AG08396 (cell line): Measurements from ENCODE around the gene UIMC1.
A peak's percentile ranks its signal among the peaks of the same experiment; 100 is the strongest.
"Not testable (repeated sequence)": the region's sequence is repeated elsewhere in the genome, so short reads cannot be mapped to it uniquely, and the experiment has no call there.

Experiments used
- DNase-seq: peaks from one replicate; pipeline ENCODE4 v3.0.0; 2012; ENCODE audit warnings: low spot score, mixed read lengths

UIMC1 gene

DNA sequence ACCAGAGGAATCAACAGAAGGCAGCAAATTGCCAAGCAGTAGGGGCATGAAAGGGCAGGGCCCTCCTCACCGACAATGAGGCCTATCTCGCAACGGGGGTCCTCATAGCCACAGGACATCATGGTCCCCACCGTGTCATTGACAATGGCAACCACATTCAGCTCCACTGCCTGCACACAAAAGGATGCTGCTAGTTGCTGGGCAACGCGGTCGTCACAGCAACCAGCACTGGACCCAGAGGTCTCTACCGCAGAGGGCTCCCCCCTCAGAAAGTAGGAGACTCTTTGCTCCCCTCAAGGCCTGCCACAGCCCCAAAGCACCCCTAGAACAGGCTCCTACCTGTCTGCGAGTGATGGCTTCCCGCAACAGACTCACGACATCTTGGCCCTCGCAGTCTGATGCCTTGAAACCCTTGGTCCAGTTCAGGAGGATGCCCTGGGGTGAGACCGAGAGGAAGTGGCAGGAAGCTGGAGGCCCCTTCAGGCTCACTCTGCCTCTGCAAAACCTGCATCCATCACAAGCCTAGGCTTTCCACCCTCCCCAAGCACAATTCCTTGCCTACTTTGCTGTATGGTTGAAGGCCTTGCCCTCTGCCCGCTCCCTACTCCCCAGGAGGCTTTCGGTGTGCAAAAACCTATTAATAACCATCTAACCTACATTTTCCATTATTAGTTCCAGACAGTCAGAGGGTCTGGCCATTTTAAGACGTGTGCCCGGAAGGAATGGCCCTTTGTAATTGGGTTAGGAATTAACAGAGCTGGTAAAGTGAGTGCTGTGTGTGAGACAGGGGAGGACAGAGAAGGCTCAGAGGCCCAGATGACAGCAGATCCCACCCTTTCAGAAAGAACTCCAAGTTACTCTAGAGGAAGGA is 122.6 kb downstream of the UIMC1 start:
- DNase-seq, result peak; percentile 22

DNA sequence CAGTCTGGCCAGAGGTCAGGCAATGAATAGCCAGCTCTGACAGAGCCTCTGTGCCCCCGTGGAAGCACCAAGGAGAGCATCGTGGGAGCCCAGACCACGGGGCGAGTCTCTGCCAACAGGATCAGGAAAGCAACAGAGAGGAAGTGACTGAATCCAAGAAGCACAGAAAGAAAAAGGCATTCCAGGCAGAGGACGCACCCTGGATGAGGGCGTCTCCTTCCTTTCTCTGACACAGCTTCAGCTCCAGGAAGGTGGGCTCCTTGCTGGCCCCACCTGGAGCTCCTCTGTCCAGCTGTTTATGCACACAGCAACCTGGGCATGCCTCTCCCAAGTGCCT is 124.0 kb downstream of the UIMC1 start:
- peak; percentile 38 for DNase-seq

DNA sequence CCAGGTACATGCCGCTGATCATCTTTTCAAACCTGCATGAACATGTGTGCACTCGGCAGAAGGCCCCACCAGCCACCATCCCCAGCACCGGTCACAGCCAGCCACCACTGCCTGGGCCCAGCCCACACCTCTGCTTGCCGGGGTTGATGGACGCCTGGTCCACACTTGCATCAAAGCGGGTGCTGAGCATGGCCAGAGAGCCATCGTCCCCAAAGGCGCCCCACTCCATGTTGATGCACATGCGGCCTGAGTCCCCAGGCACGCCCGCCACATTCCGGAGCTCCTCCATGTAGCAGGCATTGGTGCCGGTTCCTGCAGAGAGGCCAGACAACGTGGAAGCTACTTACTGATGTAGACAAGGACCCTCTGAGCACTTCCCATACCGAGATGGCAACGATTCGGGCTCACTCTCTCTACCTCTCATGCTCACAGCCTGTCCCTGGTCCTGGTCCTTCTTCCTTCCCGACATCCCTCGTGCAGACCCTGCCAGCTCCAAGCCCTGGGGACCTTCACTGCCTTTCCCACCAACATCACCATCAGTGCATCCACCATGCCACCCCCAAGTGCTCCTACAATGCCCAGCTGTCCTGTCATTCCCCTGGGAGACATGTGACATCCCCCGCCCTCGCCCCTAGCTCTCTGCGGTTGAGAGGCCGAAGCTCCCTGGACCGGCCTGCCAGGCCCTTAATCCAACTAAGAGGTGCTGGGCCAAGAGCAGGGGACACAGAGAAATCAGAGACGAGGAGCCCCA is 124.6 kb downstream of the UIMC1 start:
- peak; percentile 17 for DNase-seq

DNA sequence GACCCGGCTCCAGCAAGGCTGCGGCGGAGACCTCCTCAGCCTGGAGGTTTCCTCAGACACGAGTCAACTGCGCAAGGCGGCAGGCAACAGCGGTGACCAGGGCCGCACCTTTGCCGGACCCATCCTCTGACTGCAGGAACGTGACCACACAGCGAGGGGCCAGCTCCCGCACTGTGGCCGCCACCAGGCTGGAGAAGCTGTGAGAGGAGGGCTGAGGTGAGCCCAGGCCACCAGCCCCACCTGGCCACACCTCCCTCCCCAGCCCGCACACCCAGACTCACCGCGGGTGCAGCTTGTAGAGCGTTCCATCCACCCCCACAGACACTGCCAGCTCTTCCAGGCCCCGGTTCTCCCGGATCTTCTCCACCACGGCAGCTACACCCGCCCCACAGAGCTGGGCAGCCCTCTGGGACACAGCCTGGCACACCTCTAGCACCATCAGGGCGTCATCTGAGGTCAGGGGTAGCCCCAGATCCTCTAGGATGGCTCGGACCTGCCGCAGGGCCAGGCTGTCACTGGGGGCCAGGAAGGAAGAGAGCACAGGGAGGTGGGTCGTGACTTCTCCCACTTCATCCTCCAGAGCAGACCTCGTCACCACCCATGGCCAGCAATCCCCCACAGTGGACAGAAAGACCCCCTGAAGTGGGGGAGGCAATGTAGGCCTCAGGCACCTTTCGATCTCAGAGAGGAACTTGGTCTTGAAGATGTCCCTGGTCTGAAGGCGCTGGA is 125.4 kb downstream of the UIMC1 start:
- peak; percentile 12 for DNase-seq

DNA sequence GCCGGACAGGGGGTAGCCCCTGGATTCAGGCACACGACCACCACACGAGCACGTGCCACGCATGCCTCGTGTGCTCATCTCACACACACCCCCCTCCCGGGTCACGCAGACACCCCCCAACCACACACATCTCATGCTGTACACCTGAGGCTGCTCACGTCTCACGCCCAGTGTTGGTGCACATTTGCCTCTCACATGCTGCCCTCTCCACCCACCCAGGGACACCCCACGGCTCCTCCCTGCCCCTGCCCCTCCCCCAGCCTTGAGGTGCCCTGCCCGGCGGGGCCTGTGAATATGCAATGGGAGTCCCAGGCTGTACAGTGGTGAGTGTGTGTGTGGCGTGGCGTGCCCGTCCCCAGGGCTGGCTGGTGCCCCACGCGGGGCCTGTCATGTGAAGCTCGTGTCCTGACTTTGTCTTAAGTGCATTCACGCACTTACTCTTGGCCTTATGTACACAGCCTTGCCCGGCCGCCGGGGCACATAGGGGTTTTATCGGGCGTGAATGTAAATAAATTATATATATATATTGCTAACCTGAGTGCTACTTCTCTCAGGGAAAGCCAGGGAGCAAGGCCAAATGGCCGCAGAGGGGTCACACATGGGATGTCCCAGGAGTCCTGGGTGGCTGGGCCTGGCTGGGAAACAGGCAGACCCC is 126.1 kb downstream of the UIMC1 start:
- DNase-seq, result peak; percentile 20

DNA sequence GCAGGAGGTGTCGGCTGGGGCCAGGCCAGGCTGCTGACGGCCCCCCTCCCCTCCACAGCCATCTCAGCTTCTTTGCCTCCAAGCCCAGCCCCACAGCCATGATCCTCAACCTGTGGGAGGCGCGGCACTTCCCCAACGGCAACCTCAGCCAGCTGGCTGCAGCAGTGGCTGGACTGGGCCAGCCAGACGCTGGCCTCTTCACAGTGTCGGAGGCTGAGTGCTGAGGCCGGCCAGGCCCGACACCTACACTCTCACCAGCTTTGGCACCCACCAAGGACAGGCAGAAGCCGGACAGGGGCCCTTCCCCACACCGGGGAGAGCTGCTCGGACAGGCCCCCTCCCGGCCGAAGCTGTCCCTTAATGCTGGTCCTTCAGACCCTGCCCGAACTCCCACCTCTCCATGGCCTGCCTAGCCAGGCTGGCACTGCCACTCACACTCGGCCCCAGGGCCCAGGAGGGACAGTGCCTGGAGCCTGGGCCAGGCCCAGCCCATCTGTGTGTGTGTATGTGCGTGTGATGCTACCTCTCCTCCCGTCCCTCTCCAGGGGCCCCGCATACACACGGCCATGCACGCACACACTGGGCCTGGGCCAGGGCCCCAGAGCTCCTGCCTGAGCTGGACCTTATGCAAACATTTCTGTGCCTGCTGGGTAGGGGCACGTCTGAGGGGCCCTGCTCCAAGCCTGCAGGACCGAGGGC is 126.8 kb downstream of the UIMC1 start:
- DNase-seq, result peak; percentile 19

DNA sequence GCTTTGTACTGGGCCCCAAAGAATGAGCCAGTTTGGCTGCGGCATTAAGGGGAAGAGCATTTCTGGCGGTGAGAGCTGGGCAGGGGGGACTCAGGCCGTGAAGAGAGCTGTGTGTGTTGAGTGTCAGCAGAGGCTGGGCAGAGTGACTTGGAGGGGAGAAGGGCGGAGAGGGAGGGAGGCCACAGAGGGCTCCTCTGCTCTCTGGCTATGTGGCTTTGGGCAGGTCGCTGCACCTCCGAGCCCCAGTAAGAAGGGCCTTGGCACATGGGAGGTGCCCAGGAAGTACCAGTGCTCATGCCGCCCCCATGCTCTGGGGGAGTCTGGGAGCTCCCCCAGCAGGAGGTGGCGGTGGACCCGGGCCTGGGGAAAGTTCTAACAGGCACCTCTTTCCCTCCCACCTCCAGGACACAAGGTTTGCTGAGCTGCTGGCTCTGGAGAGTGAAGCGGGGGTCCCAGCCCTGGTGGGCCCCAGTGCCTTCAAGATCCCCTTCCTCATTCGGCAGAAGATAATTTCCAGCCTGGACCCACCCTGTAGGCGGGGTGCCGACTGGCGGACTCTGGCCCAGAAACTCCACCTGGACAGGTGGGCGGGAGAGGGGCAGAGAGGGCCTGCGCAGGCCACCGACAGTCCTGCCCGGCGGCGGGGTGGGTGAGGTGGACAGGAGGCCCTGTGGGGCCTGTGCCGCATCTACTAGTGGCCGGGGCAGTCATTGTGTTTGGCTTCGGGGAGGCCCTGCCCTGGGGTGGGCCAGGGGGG is 127.5 kb downstream of the UIMC1 start:
- peak; percentile 13 for DNase-seq

DNA sequence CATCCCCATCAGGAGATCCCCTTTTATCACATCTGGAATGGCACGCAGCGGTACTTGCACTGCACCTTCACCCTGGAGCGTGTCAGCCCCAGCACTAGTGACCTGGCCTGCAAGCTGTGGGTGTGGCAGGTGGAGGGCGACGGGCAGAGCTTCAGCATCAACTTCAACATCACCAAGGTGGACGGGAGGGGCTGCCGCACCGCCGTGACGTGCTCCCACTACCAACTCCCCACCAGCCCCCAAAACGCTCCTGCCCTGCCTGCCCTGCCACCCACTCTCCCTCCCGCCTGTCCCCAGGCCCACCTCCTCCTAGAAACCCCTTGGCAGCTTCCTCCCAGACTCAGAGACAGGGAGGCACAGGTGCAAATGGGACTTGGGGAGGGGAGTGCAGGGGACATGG is 128.1 kb downstream of the UIMC1 start:
- no peak for DNase-seq

DNA sequence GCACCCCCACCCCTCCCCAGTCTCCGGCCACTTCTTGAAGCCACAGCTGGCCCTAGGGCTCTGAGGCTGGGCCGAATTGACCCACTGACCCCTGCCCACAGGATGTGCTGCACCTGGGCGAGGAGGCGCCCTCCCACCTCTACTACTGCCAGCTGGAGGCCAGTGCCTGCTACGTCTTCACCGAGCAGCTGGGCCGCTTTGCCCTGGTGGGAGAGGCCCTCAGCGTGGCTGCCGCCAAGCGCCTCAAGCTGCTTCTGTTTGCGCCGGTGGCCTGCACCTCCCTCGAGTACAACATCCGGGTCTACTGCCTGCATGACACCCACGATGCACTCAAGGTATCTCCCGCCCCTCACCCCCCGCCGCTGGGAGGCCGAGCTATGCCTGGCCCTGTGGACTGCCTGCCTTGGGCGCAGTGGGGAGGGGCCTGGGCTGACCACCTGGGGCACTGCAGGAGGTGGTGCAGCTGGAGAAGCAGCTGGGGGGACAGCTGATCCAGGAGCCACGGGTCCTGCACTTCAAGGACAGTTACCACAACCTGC is 128.7 kb downstream of the UIMC1 start:
- peak; percentile 9 for DNase-seq

DNA sequence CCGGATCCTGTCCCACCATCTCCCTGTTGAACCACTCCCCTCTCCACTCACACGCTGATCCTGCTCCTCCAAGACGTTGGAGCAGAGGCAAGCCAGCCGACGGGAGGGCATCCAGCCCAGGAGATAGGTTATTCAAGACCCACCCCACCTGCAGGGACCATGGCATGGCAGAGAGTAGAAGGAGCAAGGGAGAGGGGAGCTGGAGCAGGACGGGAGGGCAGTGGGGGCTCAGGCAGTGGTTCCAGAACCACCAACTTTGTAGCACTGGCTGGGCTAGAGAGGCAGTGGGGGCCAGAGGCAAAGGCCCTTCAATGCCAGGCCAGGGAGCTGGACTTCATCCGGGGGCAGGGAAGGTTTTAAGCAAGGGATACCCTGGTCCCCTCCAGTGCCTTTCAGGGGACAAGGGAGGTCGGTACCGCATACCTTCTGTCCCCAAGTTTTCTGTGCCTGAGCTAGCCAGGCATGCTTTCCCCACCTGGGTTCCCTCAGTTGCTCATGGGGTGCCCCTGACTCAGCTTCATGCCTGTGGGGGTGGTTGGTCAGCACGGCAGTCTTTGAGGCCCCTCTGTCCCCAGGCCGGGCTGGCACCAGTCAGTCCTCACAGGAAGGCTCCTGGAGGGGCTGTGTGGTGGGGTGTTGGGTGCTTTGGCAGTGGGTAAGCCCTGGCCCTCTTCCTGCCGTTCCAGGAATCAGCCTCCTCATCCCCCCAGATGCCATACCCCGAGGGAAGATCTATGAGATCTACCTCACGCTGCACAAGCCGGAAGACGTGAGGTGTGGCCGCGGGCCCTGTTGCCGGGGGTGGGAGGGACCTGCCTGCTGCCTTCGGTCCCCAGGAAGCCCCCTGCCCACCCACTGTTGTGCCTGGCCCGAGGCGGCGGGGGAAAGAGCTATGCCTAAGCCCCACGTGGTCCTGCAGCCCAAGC is 129.8 kb downstream of the UIMC1 start:
- DNase-seq, result no peak

DNA sequence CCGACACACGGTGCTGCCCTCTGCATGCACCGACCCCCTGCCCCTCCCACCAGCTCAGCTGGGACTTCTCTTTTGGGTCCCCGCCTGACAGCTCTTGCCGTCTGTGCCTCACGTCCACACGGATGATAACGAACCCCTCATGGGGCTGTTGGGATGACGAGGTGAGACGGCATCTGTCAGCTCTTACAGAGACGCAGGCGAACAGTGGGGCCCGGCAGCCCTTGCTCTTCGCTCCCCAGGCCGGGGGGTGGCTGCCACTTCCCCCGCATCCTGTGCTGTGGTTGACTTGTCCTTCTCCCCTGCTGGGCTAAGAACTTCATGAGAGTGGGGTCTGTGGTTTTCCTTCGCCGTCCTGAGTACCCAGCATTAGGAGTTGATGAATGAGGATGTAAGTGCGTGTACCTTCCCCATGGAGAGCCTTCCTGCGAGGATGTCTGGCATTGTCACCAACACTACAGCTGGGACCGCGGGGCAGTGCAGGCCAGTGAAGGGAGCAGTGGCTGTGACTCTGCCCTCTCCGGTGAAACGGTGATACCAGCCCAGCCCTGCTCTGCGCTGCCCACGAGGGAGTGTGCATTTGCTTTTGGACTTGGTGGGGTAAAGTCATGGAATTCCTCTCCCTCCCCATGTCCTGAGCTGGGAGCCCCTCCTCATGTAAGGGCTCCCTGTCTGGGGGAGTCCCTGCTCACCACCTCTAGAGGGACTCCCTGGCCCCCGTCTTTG is 130.6 kb downstream of the UIMC1 start:
- no peak for DNase-seq

DNA sequence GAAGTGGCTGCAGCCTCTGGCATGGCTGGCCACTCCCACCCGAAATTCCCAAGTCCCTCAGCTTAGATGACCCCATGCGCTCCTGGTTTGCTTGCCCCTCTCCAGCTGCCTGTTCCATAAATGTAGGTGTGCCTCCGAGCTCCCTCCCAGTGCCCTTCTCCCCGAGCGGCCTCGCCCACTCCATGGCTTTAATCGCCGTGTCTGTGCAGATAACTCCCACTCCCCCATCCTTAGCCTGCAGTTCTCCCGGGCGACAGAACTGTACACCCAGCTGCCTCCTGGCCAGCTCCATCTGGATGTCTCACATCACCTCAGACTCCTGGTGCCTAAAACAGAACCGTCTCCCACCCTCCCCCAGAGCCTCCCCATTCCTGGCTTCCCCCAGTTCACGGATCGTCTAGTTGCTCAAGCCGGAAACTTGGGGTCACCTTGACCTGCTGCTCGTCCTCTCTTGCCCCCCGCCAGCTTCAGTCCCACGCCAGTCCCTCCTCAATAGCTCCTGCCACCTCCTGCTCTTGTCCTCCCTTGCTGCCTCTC is 131.5 kb downstream of the UIMC1 start:
- DNase-seq, result no peak

DNA sequence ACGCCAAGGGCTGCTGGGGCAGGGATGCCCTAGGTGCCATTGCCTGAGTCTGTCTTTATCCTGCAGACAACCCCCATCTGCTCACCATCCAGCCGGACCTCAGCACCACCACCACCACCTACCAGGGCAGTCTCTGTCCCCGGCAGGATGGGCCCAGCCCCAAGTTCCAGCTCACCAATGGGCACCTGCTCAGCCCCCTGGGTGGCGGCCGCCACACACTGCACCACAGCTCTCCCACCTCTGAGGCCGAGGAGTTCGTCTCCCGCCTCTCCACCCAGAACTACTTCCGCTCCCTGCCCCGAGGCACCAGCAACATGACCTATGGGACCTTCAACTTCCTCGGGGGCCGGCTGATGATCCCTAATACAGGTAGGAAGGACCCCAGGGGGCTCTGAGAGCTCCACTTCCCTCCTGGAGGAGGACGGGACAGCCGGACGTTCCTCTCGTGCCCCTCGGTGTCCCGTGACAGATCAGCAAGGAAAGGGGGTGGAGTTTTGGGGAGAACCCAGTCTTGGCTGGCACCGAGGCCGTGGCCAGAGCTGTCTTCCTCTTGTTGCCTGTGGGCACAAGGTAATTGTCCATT is 132.3 kb downstream of the UIMC1 start:
- no peak for DNase-seq

DNA sequence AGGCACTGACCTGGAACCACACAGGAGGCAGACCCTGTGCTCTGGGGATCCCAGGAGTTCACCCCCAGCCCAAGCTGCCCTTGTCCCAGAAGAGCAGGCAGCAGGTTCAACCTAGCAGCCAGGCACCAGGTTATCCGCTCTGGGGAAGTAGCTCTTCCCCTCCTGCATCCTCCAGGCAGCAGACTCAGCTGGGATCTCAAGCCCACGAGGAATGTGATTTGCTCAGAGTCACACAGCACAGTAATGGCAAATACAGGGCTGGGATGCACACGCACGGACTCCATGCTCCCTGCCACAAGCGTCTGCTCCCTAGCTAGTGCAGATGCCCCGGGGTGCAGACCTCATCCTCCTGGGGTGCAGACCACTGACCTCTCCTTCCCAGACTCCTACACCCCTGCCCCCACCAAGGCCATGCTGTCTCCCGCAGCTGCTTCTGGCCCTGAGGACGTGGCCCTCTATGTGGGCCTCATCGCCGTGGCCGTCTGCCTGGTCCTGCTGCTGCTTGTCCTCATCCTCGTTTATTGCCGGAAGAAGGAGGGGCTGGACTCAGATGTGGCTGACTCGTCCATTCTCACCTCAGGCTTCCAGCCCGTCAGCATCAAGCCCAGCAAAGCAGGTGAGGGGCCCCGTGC is 132.9 kb downstream of the UIMC1 start:
- no peak for DNase-seq

DNA sequence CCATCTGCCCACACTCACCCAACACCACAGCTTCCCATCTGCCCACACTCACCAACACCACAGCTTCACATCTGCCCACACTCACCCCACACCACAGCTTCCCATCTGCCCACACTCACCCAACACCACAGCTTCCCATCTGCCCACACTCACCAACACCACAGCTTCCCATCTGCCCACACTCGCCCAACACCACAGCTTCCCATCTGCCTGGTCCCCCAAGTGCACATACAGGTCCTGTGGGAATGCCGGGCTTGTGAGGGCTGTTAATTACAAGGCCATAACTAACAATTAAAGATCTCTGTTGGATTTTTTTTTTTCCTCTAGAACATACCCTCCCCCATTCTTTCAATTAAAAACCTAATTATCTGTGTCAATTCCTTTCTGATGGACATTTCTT is 133.6 kb downstream of the UIMC1 start:
- not testable (repeated sequence) for DNase-seq

DNA sequence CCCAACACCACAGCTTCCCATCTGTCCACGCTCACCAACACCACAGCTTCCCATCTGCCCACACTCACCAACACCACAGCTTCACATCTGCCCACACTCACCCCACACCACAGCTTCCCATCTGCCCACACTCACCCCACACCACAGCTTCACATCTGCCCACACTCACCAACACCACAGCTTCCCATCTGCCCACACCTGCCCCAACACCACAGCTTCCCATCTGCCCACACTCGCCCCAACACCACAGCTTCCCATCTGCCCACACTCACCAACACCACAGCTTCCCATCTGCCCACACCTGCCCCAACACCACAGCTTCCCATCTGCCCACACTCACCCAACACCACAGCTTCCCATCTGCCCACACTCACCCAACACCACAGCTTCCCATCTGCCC is 134.0 kb downstream of the UIMC1 start:
- DNase-seq, result not testable (repeated sequence)

DNA sequence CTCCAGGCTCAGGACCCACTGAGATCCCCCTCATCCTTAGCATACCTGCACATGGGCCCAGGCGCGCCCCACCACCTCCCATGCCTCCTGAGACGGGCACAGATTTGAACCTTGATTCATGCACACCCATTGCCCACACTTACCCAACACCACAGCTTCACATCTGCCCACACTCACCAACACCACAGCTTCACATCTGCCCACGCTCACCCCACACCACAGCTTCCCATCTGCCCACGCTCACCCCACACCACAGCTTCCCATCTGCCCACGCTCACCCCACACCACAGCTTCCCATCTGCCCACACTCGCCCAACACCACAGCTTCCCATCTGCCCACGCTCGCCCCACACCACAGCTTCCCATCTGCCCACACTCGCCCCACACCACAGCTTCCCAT is 135.9 kb downstream of the UIMC1 start:
- DNase-seq, result not testable (repeated sequence)
